DOHH2 (cell line): ENCODE results near the gene KCNG2.

Source experiments
- CTCF ChIP-seq: fragments of 200-600 bp; sonication (generic); IDR thresholded peaks from one replicate; pipeline ENCODE4 v1.5.1; 2014; ENCODE audit warnings: antibody characterized with exemption, mild to moderate bottlenecking, low read depth, low read length; ENCODE audit not compliant: poor library complexity, severe bottlenecking
- EZH2phosphoT487 ChIP-seq: fragments of 200-600 bp; sonication (generic); IDR thresholded peaks from 2 replicates; pipeline ENCODE4 v1.6.1; 2017; ENCODE audit warnings: borderline replicate concordance, mild to moderate bottlenecking, antibody characterized with exemption, low read length, moderate library complexity, mixed read lengths

- TF ChIP-seq CTCF (no peak), EZH2phosphoT487 (no peak)
Observed at GRCh38 chr18:79861687-79862086, 63.9 kb downstream of the KCNG2 start.
